Mammary epithelial cell (primary cell): Measurements from ENCODE around the gene TMEM252.

Experiments used
- CTCF ChIP-seq, 2 donors: IDR thresholded peaks in 1 of 2; conservative IDR thresholded peaks in 1 of 2; 2 replicates each; pipeline ENCODE4 v1.5.1; 2011 to 2012; ENCODE audit warnings: inconsistent platforms in 2 of 2, low read length in 2 of 2, mild to moderate bottlenecking in 2 of 2, control low read depth in 1 of 2, low read depth in 1 of 2; ENCODE audit not compliant: insufficient read depth in 1 of 2; ENCODE audit errors: extremely low read depth in 1 of 2
- EZH2 ChIP-seq: IDR thresholded peaks from 2 replicates; pipeline ENCODE4 v1.6.1; 2012; ENCODE audit warnings: low read length, inconsistent platforms, borderline replicate concordance

- TF ChIP-seq CTCF (conservative IDR thresholded peaks at IDR 0.05 in 1 of 2, IDR thresholded peaks at IDR 0.05 in 1 of 2; ENCODE audit: extremely low read depth in 1 of 2, insufficient read depth in 1 of 2, low read depth in 1 of 2, low read length in 2 of 2) (no peak), EZH2 (no peak)
These were observed 4.5 kb upstream of the TMEM252 start for GRCh38 chr9:68545033-68545705.
